Caki2 (cell line): ENCODE data around the gene ADAM22. TPM values are rescaled to one million over a fixed set of nuclear protein-coding genes. Genes with fewer than 3 reads are reported as not detected.
"Not testable (repeated sequence)": the region's sequence is repeated elsewhere in the genome, so short reads cannot be mapped to it uniquely, and the experiment has no call there.

Experiments used
- DNase-seq: peaks from one replicate; pipeline ENCODE4 v3.0.0-alpha.2; 2015; ENCODE audit warnings: low read depth
- in situ Hi-C: cut with HindIII; loops from 2 replicates; pipeline ENCODE4 v1.10.0; 2016; ENCODE audit warnings: low sequenced_read_pairs, low pct_unique_long_range_greater_than_20kb, mixed read lengths
- total RNA-seq: library from RNA; depleted of rRNA; stranded (reverse); fragments of >200 nt; shearing (Covaris generic); gene quantifications from 2 replicates; pipeline ENCODE4 v1.2.3, GENCODE V29; 2014; ENCODE audit warnings: low replicate concordance

ADAM22 gene
- total RNA-seq, 1 experiment from 2014 or later: 0.37 TPM

DNA sequence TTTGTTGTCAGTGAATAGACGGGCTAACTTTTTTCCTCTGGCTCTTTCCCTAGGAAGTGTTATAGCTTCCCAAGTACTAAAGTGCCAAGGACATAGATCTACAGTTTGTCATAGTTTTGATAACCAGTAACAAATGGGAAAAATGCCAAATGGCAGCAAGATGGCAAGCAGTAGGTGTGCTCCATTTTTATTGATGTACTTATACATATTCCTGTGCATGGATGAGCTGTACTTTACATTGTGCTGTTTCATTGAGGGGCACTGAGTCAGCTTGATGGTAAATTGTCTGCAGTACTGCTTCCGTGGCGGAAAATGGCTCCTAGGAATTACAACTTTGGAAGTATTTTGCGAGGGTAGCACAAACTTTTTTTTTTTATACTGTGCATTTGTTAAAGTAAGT is 7.1 kb downstream of the ADAM22 start:
- no peak for DNase-seq
- in situ Hi-C loops: no loop called here

DNA sequence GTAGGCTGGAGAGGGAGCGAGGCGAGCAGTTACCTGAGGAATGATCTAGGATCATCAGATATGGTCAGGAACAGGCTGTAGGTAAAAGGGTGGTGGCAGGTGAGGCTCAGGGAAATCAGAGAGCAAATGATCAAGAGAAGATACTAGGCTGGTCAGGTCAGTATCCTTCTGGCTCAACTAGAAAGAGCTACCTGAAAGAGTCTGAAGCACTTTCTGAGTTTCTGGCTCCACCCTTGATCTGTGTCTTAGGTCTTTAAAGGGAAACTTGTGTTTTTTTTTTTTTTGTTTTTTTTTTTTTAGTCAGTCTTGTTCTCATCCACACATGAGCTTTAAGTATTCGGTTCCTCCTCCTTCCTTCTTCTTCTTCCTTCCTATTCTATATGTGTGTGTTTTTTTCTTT is 10.5 kb downstream of the ADAM22 start:
- in situ Hi-C loops: no loop called here
- no peak for DNase-seq

- DNase-seq, in situ Hi-C loops: not testable (repeated sequence)
These were observed 11.9 kb downstream of the ADAM22 start for GRCh38 chr7:87945926-87946325.

DNA sequence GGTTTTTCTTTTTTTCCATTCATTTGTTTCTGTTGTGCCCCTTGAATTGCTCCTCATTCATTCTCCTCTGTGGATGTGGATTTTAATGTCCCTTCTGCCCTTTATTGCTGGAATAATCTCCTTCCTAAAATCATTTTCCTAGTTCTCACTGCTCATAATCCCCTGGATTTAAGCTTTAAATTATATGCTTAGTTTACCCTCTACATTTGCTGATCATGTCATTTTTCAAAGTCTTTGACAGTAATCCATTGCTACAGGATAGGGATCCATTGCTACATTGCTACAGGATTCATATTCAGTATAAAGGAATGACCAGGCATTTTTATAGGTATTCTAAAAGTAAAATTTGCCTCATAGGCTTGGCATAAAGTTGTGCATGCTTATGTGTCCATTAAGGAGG is 14.3 kb downstream of the ADAM22 start:
- no peak for DNase-seq
- in situ Hi-C loops: no loop called here

DNA sequence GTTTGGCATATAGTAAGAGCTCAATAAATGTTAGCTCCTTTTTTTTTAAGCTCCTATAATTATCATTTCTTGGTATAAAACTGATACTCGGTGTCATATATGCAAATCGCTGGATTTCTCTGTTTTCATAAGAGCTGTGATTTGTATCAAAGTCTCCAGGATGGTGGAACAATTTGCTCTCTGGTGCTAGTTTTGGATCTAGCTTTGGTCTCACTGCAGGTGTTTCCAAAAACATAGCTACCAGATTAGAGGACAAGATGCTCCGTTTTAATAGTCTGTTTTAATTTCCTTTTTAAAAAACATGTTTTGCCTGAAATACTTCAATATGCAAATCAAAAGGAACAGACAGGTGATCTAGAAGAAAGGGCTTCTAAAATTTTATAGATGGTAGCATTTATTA is 25.3 kb downstream of the ADAM22 start:
- in situ Hi-C loops: no loop called here
- DNase-seq: no peak

- in situ Hi-C loops: no loop called here
- no peak for DNase-seq
These were observed 26.2 kb downstream of the ADAM22 start for GRCh38 chr7:87960239-87960638.

DNA sequence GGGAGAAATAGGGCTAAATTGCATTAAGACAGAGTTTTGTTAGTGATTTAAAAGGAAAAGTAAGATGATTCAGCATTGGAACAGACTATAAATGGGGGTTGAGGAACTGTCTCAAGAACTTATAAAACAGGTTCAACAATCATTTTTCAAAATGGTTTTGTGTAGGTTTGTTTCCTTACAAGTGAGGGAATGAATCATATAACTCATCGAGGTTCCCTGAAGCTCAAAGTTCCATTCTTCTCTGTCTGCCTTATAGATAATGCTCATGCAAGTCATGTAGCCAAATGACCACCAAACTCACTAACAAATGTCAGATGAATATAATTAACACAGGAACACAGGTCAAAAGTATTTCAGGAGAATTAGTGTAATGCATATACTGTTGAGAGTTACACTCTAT is 27.7 kb downstream of the ADAM22 start:
- in situ Hi-C loops: no loop called here

DNA sequence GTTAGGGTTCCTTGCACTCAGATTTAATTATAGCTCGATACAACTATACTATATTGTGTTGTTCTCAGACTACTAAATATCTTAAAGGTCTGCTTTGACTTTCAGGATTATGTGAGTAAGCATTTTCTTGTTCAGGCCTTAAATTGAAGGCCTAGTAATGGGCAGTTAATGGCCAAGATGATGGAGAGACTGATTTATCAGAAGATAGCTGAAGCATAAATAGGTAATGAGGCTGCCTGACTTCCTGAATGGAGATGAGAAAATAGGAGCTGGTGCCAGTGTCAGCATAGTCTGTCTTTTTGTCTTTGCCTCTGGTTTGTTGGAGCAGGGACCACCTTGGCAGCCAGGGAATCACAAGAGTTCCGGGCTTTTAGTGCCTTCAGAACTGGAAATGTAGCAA is 32.2 kb downstream of the ADAM22 start:
- in situ Hi-C loops: no loop called here
- no peak for DNase-seq

More for the DNA sequence above, 27.7 kb downstream of the ADAM22 start:
- no peak for DNase-seq

DNA sequence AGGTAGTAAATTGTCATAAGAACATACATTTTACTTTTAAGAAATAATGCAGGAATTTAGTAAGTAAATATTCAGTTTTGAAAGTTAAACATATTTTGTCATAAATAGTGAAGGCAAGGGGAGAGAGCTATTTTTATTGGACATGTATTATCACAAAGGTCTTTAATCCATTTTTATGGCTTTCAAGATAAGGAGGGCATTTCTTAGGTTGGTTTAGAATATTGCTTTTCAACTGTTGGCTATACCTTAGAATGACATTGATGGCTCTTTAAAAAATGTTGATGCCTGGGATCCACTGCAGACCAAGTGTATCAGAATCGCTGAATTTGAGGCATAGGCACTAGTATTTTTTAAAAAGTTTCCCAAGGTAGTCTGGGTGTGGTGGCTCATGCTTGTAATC is 34.0 kb downstream of the ADAM22 start:
- in situ Hi-C loops: no loop called here
- no peak for DNase-seq

DNA sequence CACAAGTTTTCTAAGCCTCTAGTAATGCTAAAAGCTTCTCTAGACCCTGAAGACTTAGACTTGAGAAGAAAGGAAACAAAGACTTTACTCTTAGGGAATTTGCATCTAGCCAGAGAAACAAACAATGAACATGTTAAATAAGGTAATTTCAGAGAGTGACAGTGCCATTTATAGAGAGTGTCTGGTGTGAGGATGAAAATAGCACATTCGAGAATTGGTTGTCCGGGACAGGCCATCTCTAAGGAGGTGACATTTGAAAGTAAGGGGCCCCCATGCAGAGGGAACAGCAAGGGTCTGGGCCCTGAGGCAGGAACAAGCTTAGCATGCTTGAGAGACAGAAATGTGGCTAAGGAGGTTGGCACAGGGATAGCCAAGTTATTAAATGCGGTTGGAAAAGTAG is 48.1 kb downstream of the ADAM22 start:
- in situ Hi-C loops: no loop called here
- no peak for DNase-seq

- DNase-seq: no peak
- in situ Hi-C loops: no loop called here
These were observed 50.0 kb downstream of the ADAM22 start for GRCh38 chr7:87984088-87984487.

DNA sequence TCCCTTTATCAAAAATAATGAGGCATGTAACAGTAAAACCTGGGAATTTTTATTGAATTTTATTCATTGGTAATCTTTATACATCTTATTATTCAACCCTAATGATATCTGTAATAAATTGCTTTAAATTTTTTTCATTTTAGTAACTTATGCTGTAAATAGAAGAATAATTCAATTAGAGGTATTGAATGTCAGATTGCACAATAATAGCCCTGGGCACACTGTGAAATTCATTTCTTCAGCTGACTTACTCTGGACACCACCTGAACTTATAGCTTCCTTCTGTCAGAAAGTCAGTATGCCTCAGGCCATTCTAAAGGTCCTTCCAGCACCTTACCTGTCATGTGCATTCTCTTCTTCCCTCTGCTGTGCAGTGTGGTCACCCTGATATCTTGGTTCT is 59.2 kb downstream of the ADAM22 start:
- in situ Hi-C loops: no loop called here
- DNase-seq: no peak

GRCh38 chr7:87999261-87999660 is 65.2 kb downstream of the ADAM22 start:
- in situ Hi-C loops: no loop called here

GRCh38 chr7:88001744-88002530 is 67.9 kb downstream of the ADAM22 start:
- in situ Hi-C loops: no loop called here
- no peak for DNase-seq

More at GRCh38 chr7:87999261-87999660, 65.2 kb downstream of the ADAM22 start:
- DNase-seq: no peak

DNA sequence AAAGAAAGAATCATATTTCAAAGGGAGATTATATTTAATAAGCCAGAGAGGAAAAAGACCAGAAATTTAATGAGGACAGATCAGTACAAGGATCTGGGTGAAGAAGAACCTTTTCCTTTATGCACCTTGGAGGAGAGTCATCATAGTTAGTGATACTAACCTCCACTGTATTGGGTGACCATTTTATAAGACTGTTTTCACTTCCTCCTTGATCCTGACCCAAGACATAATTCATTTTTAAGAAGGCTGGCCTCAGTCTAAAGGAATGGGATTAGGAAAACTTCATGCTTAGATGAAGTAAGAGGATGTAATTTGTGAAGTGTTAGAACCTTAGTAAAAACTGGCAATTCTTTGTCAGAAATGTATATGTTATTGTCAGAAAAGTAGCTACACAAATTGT is 68.6 kb downstream of the ADAM22 start:
- in situ Hi-C loops: no loop called here

GRCh38 chr7:88003581-88003980 is 69.5 kb downstream of the ADAM22 start:
- in situ Hi-C loops: no loop called here
- no peak for DNase-seq

More for the DNA sequence above, 68.6 kb downstream of the ADAM22 start:
- no peak for DNase-seq

DNA sequence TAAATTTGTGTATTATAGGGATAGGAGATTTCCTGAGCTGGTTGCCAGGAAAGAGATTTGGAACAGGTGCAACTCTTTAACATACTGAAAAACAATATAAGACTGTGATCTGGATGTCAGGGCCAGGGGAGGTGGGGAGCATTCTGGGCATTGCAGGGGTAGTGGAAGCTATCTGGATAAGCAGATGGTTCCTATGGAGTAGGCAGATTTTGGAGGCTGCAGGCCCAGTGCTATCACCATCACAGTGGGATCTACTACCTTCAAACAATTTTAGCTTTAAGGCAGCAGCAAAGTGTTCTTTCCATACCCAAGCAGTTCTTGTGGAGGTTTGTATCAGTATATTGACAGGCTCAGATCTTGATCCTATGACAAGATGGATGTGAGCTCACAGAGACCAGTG is 71.1 kb downstream of the ADAM22 start:
- no peak for DNase-seq
- in situ Hi-C loops: no loop called here

GRCh38 chr7:88009651-88010050 is 75.6 kb downstream of the ADAM22 start:
- in situ Hi-C loops: no loop called here
- no peak for DNase-seq

GRCh38 chr7:88012086-88012485 is 78.0 kb downstream of the ADAM22 start:
- no peak for DNase-seq
- in situ Hi-C loops: no loop called here

GRCh38 chr7:88013981-88014380 is 79.9 kb downstream of the ADAM22 start:
- in situ Hi-C loops: no loop called here
- DNase-seq: no peak
